Measurements from ENCODE around the gene PLA2G4A.

DNA sequence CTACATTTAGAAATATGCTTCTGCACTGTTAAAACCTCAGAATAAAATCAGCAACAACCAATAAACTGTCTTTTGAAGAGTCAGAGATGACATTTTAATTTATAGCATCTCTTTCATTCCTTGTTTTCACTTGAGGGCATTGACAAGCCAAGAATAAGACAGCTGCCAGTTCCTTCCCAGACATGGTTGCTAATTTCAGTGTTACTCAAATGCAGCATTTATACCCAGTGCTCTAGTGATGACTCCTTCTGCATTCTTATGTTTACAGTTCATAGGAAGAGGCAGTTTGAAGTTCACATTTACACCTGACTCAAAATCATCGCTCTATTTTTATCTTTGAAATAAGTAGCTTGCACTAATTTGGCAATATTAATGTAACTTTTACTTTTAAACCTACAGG, 44.9 kb downstream of the PLA2G4A start:
- TF ChIP-seq, protein P1, sequence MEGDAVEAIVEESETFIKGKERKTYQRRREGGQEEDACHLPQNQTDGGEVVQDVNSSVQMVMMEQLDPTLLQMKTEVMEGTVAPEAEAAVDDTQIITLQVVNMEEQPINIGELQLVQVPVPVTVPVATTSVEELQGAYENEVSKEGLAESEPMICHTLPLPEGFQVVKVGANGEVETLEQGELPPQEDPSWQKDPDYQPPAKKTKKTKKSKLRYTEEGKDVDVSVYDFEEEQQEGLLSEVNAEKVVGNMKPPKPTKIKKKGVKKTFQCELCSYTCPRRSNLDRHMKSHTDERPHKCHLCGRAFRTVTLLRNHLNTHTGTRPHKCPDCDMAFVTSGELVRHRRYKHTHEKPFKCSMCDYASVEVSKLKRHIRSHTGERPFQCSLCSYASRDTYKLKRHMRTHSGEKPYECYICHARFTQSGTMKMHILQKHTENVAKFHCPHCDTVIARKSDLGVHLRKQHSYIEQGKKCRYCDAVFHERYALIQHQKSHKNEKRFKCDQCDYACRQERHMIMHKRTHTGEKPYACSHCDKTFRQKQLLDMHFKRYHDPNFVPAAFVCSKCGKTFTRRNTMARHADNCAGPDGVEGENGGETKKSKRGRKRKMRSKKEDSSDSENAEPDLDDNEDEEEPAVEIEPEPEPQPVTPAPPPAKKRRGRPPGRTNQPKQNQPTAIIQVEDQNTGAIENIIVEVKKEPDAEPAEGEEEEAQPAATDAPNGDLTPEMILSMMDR (IDR thresholded peaks at IDR 0.05), result no peak
- no peak for TF ChIP-seq POLR2A (IDR thresholded peaks at IDR 0.05)

Data from adrenal gland (tissue), 5 donors.